ENCODE measurements around the gene MAD1L1.
"Not testable (repeated sequence)": the region's sequence is repeated elsewhere in the genome, so short reads cannot be mapped to it uniquely, and the experiment has no call there.

MAD1L1 gene

GRCh38 chr7:1867370-1868260 is 365.1 kb downstream of the MAD1L1 start:
- DNase-seq, result no peak

DNA sequence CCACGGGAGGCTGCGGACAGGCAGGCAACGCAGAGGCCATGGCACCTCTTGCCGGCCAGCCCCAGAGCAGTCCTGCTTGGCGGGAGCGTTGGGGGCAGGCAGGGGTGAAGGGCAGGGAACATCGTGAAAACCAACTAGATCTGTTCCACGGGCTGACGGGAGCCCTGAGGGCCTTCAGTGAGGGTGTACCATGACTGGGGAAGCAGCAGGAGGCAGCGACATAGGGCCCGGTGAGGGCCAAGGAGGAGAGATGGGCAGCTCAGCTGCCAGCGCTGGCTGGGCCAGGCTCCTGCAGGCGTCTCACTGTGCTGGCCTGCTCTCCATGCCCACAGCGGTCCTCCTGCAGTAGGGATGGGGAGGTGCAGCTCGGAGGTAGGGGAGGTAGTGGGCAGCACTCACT is 366.1 kb downstream of the MAD1L1 start:
- DNase-seq, result no peak

DNA sequence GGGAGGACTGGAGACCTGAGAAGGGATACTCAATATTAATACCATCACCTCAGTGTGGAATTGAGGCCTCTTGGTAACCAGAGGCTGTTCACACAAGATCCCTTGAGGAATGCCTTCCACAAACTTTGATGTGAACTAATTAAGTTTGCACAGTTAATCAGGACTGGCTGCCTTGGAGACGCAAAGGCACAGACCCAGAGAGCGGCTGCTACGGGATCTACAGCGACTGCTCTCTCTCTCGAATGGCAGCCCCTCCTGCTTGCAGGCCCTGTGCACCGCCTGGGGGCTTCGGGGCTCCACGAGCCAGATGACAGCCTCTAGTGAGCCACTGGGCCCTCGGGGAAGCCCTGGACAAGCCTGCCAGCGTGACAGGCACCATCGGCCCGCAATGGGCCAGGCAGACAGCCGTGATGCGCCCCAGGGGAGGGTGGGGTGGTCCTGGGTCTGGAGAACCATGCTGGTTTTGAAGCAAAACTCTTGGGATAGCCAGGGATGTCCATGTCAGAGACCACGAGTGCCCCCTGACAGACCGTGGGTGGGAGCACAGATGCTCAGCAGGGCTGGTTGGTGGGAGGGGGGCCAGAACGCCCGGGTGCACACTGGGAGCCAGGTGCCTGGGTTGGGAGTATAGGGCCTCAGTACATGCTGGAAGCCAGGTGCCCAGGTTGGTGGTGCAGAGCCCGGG is 367.0 kb downstream of the MAD1L1 start:
- no peak for DNase-seq

DNA sequence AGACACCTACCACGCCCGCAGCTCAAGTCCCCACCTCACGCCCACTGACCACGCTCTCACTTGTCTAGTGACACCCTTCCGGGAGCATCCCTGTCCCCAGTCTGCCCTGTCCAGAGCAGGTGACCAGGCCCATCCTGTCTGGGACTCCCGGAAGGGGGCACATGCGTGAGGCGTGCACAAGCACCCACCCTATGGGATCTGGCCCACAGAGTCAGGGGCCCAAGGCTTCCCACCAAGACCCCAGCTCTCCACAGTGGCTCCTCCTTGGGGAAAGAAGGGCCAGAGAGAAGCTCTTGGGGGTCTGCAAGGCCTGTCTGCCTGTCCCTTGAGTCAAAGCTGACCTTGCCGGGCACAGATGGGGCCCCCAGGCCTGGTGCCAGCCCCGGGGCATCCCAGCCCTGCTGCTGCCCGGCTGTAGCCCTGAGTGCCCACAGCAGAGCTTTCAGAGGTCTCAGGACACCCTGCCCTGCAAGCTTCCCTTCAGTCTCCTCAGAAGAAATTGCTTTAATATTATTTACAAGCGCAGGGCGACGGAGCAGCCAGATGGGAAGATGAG is 367.7 kb downstream of the MAD1L1 start:
- no peak for DNase-seq

DNA sequence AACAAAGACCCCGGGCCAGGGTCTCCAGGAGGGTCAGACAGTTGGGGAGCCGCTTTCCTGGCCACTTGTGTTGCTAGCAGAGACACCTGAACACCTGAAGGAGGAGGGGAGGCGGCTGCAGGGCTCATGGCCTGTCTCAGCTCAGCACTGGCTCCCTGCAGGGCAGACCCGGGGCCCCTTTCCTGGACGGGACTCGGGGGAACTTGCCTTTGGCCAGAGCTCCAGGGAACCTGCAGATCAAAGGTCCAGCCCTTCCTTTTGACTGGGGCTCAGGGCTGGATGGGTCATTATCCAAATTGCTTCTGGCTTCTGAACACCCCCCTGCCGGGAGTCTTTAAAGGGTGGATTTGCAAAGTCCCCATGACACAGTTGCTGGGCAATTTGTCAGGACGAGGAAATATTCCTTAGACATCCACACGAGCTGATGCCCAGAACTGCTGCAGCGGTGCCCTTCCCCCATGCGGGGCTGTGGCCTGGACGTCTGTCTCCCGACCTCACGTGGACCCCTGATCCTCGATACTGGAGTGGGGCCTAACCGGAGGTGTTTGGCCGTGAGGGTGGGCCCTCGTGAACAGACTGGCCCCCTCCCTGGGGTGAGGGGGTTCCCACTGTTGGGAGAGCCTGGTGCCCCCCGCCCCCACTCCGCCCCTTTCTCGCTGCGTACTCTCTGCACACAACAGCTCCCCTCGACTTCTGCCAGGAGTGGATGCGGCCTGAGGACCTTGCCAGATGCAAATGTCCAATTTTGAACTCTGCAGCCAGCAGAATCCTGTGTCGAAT is 368.4 kb downstream of the MAD1L1 start:
- DNase-seq, result no peak

DNA sequence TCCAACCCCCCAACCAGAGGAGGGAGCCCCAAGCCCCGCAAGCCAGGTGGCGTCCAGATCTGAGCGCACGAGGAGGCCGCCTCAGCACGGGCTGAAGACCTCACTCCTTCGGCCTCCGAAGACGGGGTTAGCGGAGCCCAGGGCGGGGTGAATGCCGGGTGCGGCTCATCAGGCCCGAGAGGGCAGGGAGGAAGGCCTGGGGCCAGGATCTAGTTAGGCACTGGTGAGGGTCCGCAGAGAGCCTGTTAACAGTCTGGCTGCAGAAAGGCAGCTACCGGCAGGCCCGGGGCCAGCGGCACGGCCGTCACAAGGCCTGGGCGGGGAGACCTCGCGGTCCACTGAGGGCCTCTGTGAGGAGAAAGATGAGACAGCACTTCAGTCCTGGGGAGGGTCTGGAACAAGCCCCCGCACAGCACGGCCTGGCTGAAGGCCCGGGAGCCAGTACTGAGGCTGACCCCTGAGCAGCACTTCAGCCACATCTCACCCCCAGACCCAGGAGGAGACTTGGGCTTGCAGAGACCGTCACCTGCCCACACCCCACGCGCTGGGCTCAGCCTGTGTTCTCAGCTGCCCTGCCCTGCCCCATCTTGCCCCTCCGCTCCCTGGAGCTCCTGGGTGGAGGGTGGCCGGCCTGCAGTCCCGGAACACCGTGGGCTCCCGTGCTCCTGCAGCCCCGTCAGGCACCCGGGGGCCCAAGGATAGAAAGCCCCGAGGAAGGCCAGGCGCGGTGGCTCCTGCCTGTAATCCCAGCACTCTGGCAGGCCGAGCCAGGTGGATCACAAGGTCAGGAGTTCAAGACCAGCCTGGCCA is 369.4 kb downstream of the MAD1L1 start:
- DNase-seq, result no peak

DNA sequence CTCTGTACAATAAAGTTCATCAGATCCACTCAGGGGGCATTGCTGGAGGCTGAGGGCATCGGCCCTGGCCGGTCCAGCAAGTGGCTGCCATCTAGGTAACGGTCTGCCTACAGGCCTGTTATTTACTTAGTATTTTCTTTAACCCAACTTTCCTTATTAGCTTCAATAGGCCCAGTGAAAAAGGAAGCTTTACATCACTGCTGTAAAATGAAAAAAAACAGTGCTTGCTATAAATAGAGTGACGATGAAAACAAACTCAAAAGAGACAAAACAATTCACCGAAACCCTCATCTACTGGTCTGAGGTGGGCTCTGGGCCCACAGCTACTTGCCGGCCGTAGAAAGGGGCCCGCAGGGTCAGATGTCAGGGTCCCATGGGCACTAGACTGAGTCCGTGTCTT is 370.2 kb downstream of the MAD1L1 start:
- DNase-seq, result no peak

- DNase-seq, result no peak
These were observed 370.8 kb downstream of the MAD1L1 start for GRCh38 chr7:1861799-1862458.

GRCh38 chr7:1860881-1861798 is 371.6 kb downstream of the MAD1L1 start:
- DNase-seq, result not testable (repeated sequence)

DNA sequence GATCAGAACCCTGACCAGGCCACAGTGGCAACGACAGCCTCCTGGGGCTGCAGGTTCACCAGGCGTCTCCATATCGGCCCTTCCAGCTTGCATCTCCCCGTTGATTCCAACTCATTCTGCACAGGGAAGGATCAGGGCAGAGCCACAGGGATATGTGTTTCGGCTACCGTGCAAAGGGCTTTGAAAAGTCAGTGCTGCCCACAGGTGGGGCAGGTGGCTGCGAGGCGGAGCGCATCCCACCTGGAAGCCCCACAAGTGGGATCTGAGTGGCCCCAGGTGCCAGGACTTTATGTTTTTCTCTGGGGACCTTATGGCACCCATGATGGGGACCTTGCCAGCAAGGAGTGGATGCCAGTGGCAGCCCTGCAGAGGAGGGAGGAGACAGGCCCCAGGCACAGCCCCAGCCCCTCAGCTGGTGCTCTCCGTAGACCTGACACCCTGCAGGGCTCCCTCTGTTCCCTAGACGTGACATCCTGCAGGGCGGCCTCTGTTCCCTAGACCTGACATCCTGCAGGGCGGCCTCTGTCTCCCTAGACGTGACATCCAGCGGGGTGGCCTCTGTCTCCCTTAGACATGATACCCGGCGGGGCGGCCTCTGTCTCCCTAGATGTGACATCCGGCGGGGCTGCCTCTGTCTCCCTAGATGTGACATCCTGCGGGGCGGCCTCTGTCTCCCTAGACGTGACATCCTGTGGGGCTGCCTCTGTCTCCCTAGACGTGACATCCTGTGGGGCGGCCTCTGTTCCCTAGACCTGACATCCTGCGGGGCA is 373.3 kb downstream of the MAD1L1 start:
- DNase-seq, result no peak

- no peak for DNase-seq
These were observed 374.1 kb downstream of the MAD1L1 start for GRCh38 chr7:1858435-1859265.

- DNase-seq, result no peak
These were observed 375.0 kb downstream of the MAD1L1 start for GRCh38 chr7:1857487-1858421.

GRCh38 chr7:1856888-1857441 is 375.8 kb downstream of the MAD1L1 start:
- DNase-seq, result no peak

- no peak for DNase-seq
These were observed 376.4 kb downstream of the MAD1L1 start for GRCh38 chr7:1856161-1856887.

GRCh38 chr7:1855725-1856160 is 377.0 kb downstream of the MAD1L1 start:
- no peak for DNase-seq

Measured in activated T-cell treated with anti-CD3 and anti-CD28 coated beads for 4 hours (primary cell).